Stimulated activated naive CD4-positive, alpha-beta T cell treated with Interleukin-2 at 50 U/mL for 16 hours (primary cell): ENCODE measurements around the gene EPHA4.

Experiments
- DNase-seq: peaks from one replicate; lab custom pipeline; 2025; lab: John Stamatoyannopoulos, UW

Gene EPHA4

DNA sequence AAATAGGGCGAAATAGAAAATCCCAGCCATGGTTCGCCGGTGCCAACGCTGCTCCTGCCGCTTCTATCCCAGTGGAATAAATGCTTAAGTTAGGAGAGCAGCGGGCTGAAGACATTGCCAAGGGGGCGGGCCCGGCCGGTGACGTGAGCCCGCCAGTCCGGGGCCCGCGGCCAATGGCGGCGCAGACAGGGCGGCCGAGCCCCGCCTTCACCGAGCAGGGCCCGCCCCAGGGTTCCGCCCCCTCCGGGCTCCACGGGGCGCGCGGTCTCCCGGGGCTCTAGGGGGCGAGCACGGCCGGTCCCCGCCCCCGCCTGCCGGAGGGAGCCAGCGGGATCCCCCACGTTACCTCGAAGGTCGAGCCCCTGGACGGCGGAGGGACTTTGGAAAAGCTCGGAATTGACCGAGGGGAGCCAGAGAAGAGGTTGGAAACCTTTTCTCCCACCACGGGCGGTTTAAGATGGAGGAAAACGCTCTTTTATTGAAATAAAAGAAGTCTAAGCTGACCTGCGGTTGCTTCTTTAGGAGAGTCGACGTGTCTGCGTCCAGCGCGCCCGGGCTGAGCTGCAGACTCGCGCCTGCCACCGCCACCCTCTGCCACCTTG, at the start of gene EPHA4:
Gene EPHA4 (minus strand): TSS at position 86 of the 602 bp plus-strand sequence. CDS start 56 bp downstream, at position 30.
- peak; percentile 76 for DNase-seq

DNA sequence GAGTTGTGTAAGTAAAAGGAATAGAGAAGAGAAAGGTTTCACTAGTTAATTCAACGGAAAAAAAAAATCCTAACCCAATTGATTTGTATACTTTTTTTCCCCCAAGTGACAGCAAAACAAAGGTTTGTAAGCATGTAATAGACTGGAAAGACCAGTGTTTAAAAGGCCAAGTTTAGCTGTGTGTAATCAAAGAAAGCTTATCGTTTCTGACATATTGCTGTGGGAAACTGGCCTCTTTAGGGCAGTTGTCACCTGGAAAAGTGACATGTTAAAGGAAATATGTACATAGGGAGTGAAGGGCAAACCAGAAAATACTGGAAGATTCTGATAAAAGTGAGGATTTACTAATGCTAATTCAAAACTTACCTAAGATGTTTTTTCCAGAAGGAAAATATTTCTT, 45.9 kb upstream of the EPHA4 start:
- no peak for DNase-seq

DNA sequence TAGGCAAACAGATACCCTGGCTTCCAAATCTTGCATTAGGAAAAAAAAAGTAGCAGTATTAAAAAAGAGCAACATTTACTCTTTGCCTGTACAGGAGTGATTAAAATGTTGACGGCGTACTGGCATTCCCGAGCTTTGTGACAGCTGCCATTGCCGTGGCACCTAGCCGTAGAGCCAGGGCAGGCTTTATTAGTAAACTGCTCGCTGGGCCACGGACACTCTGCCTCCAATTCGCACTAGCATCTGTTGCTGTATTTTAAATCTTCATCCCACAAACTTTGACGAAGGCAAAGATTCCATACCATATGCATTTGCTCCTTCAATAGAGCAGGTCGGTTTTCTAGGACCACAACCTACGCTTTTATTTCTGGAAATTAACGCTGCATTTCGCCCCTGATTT, 44.5 kb upstream of the EPHA4 start:
- no peak for DNase-seq

DNA sequence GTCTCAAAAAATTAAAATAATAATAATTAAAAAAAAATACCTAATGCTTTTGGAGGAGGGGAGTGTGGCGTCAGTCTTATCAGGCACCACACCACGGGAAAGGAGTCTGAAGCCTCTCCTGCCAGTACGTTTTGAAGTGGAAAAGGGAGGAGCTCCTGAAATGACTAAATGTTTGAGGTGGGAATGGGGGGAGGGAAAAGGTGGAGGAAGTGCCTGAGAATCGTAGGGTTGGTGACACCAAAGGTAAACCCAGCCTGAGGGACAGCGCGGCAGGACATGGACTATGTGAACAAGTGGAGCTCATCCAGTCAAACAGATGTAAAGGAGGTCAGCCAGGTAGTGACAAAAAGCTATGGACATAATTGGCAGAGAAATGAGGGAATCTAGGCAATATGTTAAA, 42.2 kb upstream of the EPHA4 start:
- no peak for DNase-seq

DNA sequence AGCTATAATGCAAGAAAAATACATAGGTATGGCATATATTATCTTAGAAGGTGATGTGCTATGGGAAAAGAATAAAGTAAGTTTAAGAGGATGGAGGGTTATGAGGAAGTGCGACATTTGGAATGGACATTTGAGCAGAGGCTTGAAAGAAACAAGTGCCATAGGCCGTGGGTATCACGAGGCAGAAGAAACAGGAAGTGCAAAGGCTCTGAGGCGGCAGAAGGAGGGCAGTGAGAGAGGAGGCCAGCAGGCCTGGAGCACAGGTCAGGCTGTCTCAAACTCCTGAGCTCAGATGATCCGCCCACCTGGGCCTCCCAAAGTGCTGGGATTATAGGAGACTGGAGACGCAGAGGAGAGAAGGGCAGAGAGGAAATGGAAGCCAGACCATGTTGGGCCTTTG, 40.7 kb upstream of the EPHA4 start:
- no peak for DNase-seq

DNA sequence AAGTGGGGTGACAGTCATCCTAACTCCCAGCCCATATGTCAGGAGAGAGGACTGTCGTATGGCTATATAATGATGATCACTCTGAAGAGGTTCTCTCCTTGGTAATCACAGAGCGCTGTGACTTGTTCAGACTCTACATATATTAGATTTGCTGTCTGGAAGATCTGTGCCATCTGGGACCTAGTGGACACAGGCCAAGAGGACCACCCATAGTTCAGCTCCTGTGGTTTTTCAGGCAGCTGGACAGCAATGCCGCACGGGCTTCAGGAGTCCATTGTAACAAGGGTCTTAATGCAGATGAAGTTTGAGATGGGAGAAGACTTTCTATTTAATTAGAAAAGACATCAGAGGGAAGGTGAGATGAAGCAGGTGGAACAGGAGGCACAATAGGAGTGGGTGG, 40.1 kb upstream of the EPHA4 start:
- no peak for DNase-seq

DNA sequence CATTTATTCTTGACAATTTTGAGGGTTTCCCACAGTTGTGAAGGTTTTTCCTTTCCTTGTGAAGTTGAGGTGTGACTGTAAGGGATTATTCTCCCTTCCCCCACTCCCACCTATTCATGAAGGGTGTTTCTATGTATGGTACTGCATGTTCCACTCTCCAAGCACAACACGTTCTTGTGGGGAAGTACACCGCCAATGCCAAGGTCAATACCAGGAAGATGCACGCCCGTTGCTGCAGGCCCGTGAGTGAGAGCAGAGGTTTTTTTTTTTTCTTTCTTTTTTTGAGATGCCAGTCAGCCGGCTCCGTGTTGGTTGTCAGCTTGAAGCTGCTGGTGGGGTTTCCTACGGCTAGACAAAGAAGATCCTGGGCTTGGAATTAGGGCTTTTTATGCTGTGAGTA, 38.6 kb upstream of the EPHA4 start:
- DNase-seq = no peak

DNA sequence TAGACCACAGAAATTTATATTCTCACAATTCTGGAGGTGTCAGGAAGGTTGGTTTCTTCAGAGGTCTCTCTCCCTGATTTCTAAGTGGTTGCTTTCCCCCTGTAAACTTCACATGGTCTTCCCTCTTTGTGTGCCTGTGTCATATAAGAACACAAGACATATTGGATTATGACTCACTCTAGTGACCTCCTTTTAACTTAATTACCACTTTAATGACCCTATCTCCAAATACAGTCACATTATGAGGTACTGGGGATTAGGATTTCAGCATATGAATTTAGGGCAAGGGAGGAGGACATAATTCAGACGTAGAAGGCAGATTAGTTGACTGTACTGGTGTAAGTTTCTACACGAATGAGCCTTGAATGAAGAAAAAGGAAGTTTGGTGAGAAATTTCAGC, 38.2 kb upstream of the EPHA4 start:
- DNase-seq = no peak

DNA sequence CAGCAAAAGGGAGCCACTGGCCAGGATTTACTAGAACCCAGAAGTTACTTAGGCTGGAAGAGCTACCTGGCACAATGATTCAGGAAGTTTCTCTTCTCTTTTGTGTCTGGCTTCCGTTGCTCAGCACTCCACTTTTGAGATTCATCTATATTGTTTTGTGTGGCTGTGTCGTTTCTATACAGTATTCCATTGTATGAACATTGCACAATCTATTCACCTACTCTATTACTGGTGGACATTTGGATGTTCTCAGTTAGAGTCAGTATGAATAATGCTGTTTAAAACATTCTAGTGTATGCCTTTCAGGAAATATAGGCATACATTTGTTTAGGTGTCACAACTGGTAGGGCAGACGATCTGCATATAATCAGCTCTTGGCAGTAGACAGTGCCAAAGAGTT, 36.3 kb upstream of the EPHA4 start:
- no peak for DNase-seq

DNA sequence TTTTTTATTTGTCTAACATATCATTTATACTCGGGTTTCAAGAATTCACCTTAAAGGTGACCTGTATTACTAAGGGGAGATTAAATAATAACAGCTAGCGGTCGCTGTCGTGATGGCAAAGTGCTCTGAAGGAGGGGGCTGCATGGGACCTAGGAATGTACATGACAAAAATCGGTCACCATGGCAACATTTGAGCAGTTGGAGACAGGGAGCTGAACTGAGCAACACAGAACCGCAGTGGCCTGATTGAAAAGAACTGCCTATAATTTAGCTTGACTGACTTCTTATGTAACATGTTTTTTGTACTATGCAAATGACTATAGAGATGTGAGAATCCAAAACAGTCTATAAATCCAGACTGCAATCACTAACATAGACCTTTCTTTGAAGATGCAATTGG, 34.3 kb upstream of the EPHA4 start:
- no peak for DNase-seq

DNA sequence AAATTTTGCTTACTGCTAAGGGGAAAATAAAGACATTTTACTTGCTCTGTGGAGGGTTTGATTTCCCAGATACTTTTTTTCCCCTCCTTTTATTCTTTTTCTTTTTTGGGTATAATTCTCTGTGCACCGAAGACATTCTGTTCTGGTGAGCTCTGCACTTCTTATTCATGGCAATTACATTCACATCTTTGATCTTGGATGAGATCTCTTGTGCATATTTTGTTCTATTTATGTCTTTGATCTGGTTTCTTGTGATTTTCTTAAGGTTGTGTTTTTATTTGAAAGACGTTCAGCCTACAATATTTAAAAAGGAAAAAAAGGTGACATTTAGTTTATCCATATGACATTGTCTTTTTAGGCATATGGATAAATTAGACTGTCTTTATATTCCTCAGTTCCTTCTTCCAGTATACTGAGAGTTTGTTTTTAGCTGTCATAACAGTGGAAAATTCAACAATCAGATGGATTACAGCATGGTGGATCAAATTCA, 33.7 kb upstream of the EPHA4 start:
- DNase-seq = no peak

DNA sequence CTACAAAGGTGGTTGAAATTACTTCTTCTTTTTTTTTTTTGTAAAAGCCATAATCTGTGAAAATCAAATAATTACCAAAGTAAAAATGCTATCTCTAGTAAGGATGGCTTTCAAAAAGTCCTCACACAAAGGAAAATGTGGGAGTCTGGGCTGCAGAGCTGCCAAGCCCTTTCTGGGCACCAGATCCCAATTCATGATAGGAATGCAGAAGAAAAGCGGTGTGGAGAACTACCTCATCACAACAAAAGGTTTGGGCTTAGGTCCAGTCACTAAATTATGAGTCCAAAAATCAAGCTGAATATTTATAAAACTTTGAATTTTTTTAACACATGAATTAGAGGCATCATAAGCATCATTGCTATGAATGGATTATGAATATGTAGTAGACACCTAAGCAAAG, 30.8 kb upstream of the EPHA4 start:
- no peak for DNase-seq

DNA sequence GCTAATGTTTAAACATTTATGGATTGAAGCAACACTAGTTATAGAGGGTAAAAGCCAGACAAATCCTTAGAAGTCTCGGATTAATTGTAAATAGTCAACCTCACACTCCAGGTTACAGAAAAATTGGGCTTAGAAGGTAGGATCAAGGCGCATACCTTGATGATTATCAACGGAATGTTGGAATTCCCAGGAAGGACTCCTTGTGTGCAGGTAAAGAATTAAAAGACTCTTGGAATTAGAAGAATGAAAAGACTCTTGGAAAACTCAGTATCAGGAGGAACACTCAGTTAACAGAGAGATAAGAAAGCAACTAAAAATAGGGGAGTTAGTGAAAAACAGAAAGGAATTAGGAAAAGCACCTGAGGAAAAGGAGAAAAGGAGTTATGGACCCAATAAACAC, 29.3 kb upstream of the EPHA4 start:
- DNase-seq = no peak

DNA sequence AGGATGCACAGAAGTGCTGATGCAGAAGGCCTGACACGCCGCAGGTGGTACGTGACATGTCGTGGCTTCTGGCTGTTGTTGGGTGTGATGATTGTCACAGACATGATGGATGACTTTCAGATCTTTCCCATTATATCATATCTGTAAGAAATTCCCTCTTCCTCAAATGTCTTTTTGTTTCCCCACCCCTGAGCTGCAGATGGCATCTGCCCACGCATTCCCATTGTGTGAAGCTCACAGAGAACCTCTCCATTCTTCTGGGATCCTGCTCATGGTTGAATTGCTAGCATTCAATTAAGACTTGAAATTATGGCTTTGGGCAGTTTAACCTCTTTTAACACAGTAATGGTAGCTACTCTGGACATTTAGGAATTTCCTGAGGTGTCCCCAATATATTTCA, 28.3 kb upstream of the EPHA4 start:
- DNase-seq = no peak

DNA sequence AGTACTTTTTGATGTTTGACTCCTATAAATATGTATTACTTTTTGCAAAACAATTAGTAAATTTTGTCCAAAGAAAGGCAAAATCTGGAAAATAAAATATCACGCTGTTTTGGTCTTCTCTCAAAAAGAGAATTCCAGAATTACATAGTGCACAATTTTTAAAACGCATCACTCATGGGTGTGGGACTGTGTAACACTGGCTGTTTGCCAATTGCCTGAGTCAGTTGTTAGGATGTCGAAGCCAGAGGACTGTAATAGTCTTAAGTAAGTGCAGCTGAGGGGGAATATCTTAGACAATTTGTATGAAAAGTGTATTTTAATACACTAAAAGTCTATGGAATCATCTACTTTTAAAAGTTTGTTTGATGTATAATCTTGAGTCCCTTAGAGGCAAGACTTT, 24.1 kb upstream of the EPHA4 start:
- no peak for DNase-seq

DNA sequence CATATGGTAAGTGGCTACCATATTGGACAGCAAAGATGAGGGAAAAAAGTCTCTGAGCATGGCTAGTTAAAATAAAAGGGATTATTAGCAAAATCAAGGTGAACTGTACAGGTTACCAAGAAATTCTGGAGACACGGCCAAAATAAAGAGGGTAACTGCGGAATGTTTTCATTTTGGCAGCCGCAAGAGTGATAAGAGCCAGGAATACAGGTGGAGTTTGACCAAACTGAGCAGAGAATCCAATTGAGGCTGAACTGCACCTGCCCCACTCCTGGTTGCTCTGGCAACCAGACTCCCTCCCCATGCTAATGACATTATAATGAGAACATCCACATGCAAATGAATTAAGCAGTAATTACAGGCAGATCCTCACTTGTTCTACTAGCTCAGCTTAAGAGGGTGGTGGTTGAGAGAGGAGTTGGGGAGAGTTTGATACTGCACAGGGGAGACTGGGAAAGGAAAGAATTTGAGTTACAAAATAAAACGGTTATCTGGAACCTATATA, 18.8 kb upstream of the EPHA4 start:
- no peak for DNase-seq

DNA sequence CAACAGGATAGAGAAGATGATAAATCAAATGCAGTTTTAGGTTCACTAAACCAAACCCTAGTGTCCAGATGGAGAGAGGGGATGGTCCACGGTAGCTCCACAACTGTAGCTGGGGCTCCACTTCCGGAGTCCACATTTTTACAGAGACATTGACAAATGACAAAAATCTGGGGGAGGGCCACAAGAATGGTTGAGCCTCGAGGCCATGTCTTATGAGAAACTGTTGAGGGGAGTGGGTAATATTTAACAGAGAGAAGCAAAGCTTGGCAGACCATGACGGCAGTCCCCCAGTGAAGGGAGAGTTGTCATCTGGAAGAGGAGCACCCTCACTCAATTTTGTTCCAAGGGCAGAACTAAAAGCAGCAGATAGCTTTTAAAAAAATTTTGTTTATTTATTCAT, 17.6 kb upstream of the EPHA4 start:
- no peak for DNase-seq

DNA sequence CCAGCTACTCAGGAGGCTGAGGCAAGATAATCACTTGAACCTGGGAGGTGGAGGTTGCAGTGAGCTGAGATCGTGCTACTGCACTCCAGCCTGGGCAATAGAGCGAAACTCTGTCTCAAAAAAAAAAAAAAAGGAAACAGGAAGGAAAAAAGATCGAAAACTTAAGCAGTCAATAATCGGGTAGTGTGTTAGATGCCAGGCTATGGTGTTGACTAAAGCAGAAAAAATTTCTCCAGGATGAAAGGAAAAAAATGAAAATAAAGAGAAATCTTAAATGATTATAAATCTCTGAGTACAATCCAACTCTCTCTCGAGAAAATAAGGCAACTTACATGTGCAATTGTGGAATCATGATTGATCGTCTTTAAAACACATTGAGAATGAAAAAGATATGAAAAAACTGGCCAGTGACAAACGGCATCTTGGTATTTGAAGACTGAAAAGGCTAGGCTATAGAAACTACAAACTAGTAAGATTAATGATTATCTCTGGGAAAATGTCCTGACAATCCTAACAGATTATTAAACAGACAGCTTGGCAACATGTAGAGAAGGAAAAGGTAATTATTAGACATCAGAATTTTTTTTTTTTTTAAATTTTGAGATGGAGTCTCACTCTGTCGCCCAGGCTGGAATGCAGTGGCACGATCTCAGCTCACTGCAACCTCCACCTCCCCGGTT, 16.3 kb upstream of the EPHA4 start:
- DNase-seq = no peak

DNA sequence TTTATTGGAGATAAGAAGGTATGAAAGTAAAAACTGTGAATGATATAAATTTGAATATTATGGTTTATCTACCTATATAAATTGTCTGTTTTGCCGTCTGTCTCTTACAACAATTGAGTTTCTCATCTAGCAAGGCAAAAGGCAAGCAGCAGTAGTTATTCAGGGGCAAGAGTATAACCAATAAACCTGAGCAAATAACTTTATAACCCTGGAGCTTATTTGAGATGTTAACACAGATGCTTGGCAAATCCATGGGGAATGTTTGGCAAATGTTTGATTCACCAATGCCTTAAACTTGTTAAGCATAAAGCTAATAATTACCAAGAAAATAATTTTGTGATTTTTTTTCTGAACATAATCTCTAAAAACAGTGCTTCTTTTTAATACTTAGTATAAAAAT, 9.9 kb upstream of the EPHA4 start:
- no peak for DNase-seq

DNA sequence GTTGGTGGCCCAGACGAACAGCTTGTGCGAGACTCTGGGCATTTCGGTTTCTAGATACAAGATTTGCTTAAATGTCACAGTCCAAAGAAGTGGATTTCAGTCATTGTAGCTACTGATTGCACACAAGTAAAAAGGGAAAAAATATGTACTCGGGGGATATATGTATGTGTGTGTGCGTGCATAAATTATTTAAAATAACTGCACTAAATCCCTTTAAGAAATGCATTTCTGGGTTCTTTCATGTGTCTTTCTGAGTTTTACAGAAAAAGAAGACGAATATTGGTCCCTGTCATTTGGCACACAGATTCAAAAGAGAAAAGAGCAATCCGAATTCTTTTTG, 2.1 kb upstream of the EPHA4 start:
- DNase-seq = no peak

DNA sequence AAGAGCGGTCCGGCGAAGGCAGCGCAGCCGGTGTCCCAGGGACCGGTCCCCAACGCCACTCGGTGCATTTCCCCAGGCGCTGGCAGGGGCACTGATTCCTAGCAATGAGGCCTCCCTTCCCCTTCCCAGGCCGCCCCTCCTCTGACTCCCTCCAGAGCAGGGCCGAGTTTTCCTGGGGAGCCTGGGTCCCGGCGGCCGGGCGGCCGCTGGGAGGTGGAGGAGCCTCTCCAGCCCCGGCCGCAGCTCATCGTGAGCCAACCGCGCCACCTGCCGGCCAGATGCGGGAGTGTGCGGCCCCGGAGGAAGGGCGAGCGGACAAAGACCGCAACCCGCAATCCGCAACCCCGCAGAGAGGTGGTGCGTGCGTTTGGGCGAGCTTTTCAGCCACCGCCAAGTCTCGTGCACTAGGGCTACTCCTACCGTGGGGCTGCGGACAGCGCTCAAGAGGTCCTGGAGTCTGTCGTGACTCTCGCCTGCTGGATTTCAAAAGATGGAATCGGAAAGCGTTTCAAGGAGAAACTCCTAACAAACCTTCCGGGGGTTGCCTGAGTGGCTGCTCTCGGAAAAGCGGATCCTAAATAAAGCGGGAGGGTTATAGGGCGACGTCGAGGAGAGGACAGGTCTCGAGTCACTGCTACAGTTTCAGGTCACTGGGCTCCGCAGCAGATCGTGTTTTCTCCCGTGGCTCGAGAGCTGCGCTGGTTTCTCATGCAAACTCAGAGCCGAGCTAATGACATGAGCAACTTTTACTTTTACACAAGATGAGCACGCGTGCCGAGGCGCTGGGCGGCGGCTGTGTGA, 1.5 kb upstream of the EPHA4 start:
- peak; percentile 74 for DNase-seq

DNA sequence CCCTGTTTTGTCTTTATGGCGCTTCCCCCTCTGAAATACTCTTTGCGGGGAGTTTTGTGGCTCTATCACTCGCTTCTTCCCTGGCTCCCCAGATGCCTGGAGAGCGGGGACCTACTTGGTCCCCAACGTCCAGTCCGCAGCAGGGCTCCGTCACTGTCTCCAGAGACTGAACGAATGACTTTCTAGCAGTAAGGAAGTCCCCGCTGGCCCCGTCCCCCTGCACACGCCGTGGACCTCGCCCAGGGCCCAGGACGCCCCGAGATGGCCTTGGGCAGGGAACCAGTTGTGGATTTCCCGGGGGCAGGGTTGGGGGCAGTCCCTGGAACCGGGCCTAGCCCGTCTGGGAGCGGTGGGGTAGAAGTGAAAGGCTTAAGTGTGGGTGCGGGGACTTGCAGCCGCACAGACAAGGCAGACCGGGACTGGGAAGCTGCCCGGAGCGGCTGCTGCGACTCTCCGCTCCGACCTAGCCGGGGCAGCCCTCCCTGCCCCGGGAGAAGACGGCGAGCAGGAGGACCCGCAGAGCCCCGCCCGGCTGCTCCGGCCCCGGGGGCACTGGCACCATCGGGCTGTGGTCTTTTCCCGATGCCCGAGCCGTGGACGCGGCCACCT, 821 bp upstream of the EPHA4 start:
- DNase-seq = peak; percentile 27
